GM21717 (cell line): ENCODE data around the gene GMDS.

ENCODE experiments used
- ATAC-seq: cut with Tn5 transposase; IDR thresholded peaks from one replicate; pipeline ENCODE4 v1.9.1; 2021; ENCODE audit warnings: mild to moderate bottlenecking, moderate library complexity; ENCODE audit not compliant: unreplicated experiment

Gene GMDS

GRCh38 chr6:1911474-1911873 lies 333.9 kb downstream of the GMDS start:
- ATAC-seq = no peak

DNA sequence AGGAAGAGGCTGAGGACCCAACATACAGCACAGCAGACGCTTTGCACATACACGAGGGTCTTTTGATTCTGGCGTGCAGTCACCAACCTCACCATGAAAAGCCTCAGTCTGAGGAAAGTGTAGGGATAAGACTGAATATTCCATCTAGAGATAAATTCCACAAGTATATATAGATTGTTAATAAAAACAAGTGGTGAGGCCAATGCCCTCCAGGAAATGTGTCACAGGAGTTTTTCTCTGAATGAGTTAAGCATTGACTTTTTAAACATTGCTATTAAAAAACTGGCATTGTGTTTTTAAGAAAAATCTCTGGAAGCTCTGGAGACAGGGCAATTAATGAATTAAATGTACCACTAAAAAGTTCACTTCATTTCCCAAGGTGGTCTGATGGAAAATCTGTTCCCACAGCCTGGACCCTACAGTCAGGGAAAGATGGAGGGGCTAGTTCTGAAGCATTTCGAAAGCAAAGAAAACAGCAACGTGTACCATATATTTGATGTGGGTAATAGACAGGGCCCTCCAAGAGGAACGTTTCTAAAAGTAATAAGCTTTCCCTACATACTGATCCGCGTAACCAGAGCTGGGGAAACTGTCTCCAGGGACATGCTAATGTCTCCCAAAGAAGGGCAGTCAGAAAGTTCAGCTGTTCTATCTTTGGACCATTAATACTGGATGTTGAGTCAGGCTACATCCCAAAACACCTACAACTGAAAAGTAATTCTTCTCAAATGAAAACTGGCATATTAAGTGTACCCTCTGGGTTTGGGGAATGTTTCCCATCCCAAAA lies 334.6 kb downstream of the GMDS start:
- no peak for ATAC-seq

GRCh38 chr6:1908784-1909183 lies 336.6 kb downstream of the GMDS start:
- no peak for ATAC-seq

DNA sequence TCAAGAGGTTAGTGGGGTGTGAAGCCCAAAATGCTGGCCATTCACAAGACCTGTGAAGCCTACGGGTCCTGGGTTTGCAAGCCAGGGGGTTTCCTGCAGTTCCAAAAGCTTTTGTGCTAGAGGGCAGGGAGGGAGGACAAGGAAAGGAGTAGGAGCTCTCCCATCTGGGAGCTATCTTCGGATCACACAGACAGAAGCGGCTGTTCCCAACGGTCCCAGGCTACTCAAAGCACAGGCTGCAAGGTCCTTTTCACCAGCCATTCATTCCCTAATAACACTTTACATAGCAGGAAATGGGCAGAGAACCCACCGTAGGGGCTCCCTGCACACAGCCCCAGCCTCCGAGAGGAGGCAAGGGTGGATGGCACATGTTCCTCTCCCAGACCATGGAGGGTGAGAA lies 338.8 kb downstream of the GMDS start:
- no peak for ATAC-seq

- no peak for ATAC-seq
Observed at GRCh38 chr6:1906014-1906413, 339.4 kb downstream of the GMDS start.

DNA sequence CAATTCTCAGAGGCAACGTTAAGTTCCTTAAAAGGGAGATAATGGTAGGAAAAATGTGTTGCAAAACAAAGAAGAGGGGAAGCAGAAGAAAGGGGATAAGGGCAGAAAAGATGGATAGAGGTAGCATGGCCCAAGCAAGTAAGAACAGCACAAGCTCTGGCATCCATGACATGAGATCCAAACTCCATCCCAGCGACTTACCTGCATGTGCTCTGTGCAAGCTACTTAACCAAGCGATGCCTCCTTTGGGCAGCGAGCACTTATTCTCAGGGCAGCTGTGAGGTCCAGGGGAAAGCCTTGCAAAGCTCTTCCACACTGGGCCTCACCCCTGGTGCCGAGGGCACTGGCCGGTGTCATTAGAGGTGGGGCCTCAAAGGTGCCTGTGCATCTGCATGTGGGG lies 340.5 kb downstream of the GMDS start:
- no peak for ATAC-seq

DNA sequence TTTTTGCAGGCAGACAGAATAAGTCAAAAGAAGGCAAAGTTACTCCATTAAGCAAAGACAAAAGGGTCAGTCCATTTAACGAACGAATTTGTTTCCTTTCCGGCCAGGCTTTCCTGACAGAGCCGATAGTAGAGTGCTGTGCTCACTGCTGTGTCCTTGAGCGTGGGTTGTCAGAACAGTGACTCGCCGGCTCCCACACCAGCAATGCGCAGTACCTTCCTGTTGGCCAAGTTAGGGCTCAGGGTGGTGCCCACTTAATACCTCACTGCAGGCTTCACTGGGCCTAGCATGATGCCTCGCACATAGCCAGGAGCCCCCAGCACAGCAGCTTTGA lies 341.0 kb downstream of the GMDS start:
- no peak for ATAC-seq

DNA sequence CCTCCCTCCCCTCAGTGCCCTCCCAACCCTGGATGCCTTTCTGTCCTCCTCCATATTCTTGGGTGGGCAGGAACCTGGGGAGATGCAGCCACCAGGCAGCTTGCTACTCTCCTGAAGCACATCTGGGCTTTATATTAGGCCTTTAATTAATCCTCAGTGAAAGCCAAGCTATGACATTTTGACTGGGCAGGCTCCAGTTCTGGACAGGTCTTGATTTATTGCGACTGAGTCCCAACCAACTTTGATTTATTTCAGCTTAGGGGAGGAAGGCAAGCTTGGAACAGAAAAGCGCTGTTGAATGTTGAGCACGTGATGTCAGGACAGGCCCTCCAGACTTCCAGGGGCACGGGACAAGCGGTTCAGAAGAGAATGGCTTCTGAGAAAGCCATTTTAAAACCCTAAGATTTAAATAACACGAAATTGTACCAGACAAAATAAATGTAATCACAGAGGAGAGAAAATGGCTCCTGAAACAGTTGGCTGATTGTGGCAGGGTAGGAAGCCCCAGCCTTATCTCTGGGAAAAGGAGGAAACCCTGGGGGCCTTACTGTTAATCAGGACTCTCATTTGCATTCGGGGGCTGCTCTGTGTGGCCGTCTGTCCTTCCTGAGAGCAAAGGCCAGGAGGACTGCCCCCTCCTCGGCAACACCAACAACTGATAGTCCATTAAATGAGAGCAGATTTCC lies 341.5 kb downstream of the GMDS start:
- ATAC-seq = no peak

DNA sequence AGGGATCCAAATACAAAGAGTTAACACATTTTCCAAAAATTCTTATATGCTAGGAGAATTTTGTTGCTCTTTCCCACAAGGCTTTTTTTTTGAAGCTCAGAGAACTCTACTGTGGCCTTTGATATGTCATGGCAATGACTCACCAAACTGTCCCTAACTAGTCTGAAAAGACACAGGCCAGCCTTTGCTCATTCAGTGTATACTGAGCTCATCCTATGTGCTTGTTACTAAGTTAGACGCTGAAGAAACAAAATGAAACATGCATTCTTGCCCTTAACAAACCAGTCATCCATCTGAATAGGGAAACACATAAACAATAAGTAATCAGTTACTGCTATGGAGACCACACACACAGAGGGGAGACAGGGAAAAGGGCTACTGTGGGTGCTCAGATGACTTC lies 343.8 kb downstream of the GMDS start:
- no peak for ATAC-seq

GRCh38 chr6:1896897-1897296 lies 348.5 kb downstream of the GMDS start:
- ATAC-seq = no peak

- ATAC-seq = no peak
Observed at GRCh38 chr6:1895721-1896120, 349.7 kb downstream of the GMDS start.

- no peak for ATAC-seq
Observed at GRCh38 chr6:1894954-1895353, 350.5 kb downstream of the GMDS start.

- no peak for ATAC-seq
Observed at GRCh38 chr6:1893470-1894130, 351.8 kb downstream of the GMDS start.

GRCh38 chr6:1892716-1893115 lies 352.7 kb downstream of the GMDS start:
- ATAC-seq = no peak

- no peak for ATAC-seq
Observed at GRCh38 chr6:1890987-1891386, 354.4 kb downstream of the GMDS start.

GRCh38 chr6:1890071-1890470 lies 355.3 kb downstream of the GMDS start:
- no peak for ATAC-seq

DNA sequence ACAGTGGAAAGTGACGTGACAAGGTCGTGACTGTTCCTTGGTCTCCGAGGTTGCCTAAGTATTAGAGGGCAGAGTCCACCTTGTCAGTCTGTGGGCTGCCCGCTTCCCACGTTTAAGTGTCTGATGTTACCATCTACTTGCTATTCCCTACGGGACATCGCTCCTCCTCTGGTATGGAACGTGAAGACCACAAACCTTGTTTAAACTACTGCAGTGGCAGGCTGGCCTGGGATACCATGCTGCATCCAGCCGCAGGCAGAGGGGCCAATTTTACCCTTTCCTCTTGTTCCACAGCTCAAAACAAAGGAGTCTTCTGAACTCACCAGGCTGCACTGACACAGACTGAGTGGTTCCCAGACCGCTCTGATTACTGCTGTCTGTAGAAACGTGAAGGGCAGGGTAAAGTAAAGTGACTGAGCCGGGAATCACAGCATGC lies 359.8 kb downstream of the GMDS start:
- ATAC-seq = no peak

GRCh38 chr6:1884313-1884712 lies 361.1 kb downstream of the GMDS start:
- ATAC-seq = no peak

- no peak for ATAC-seq
Observed at GRCh38 chr6:1878330-1878729, 367.1 kb downstream of the GMDS start.

- no peak for ATAC-seq
Observed at GRCh38 chr6:1873781-1874180, 371.6 kb downstream of the GMDS start.

GRCh38 chr6:1872649-1873131 lies 372.7 kb downstream of the GMDS start:
- no peak for ATAC-seq

DNA sequence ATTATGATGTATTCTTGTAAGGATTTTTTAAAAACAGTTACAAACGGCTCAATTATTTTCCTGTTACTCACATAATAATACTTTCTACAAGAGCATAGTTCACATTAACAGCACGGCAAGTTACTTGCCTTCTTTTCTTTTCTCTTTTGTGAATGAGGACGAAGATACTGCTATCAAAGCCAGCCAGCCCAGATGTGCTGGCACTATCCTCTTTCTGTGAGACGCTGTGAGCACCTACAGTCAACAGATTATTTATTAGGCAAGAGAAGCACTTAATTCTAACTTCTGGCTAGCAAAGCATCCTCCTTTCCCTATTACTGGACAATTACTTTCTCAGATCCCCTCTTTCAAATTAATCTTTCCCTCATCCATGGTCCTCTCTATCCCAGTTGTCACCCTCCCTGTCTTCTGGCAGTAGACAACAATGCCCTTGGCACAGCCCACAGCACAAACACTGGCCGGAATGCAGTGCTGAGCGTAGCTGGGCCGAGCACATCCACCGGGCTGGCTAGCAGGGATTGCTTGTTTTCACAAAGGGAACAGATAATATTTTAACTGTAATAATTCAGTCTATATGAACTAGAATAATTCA lies 373.6 kb downstream of the GMDS start:
- no peak for ATAC-seq
